ENCODE results near the gene ADH1B. TPM values are rescaled to one million over a fixed set of nuclear protein-coding genes. Genes with fewer than 3 reads are reported as not detected.
"Not testable (repeated sequence)": the region's sequence is repeated elsewhere in the genome, so short reads cannot be mapped to it uniquely, and the experiment has no call there.

Gene ADH1B
- total RNA-seq, 1 experiment from 2014 or later: not detected

DNA sequence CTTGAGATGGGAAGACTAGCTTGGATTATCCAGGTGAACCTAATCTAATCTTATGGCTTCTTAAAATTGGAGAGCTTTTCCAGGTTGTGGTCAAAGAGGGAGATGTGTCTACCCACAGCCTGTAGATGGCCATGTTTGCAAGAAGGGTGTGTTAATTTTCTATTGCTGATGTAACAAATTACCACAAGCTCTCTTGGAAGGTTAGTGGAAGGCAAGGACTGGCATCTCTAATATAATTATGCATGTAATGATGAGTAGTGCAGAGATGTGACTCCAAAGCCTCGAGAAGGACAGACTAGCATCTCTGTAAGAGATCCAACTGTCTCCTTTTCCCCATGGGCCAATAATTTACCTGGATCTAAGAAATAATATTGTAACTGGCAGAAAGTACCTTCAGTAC lies 3.2 kb upstream of the ADH1B start:
- no peak for DNase-seq (ENCODE audit: low read depth)

DNA sequence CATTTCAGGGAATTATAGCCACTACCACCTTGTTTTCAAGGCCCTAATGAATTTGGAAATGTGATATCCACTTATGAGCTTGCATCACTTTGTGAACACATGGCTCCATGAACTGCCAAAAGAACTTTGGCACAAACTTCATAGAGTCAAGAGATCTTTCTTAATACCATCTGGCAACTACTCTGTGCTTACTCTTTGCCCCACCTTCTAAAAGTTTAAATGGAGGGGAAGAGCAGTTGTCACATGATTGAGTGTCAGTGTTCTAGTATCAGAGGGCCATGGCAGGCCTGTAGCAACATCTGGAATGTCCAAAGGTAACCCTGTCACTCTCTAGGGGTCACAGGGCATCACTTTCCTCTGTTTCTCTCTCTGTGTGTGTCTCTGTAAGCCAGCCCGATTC lies 2.6 kb upstream of the ADH1B start:
- no peak for DNase-seq (ENCODE audit: low read depth)

- DNase-seq (ENCODE audit: low read depth): not testable (repeated sequence)
Measured at GRCh38 chr4:99317811-99318210, 3.4 kb downstream of the ADH1B start.

- no peak for DNase-seq (ENCODE audit: low read depth)
Measured at GRCh38 chr4:99317354-99317753, 3.8 kb downstream of the ADH1B start.

DNA sequence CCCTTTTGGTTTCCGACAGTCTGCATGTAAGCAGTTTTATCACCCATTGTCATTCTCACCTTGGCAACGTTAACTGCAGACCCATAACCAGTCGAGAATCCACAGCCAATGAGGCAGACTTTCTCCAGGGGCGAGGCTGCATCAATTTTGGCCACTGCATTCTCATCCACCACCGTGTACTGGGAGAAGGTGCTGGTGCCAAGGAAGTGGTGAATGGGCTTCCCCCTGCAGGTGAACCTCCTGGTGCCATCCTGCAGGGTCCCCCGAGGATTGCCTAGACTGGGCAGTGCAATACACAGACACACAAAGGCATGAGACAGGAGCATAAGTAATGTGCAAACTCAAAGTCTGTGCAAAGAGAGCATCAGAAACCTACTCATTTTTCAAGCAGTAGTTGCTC lies 5.4 kb downstream of the ADH1B start:
- DNase-seq (ENCODE audit: low read depth): no peak

GRCh38 chr4:99314211-99314610 lies 7.0 kb downstream of the ADH1B start:
- no peak for DNase-seq (ENCODE audit: low read depth)

DNA sequence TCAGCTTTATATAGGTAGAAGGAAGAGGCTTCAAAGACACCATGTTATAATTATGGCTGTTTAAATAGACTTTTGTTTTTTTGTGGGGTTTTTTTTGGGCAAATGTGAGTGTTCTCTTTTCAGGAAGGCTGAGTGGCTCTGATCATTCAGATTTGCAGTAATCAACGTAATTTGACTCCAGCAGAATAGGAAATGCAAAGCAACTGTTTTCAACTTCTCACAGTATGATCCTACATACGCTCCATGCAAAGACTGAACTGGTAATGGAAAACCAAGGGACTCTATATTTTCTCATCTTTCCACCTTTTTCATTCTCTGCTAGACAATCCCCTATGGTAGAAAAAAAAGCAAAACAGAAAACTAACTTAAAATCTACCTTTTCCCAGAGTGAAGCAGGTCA lies 10.8 kb downstream of the ADH1B start:
- no peak for DNase-seq (ENCODE audit: low read depth)

- DNase-seq (ENCODE audit: low read depth): no peak
Measured at GRCh38 chr4:99305638-99306400, 15.4 kb downstream of the ADH1B start.

DNA sequence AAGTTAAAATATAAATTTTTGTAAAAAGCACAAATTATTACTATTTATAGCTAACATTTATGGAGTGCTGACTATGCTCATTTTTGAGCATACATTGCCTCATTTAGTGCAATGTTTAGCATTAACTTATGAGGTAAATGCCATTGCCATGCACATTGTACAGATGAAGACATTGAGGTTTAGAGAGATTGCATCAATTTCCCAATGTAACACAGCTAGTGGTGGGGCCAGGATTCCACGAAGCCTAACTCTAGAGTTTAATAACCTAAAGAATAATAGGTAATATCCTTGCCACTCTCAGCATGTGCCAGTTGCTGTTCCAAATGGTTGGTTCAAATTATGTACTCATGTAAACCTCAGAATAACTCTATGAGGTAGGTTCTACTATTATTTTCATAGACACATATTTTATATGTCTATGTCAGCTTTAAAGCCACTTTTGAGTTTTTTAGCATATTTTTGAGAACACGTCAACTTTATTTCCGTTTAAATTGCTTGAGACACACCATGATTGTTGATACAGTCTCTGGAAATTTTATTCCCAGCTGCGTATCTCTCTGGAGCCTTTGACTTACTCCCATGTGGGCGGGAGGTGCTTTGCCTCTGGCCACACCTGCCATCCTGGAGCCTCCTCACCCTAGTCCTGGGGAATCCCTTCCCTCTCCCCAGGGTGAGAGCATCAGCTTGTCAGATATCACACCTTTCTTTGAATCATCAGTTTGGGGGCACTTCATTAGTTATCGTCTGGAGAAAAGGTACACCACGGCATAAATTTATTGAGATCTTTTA lies 19.6 kb downstream of the ADH1B start:
- no peak for DNase-seq (ENCODE audit: low read depth)

DNA sequence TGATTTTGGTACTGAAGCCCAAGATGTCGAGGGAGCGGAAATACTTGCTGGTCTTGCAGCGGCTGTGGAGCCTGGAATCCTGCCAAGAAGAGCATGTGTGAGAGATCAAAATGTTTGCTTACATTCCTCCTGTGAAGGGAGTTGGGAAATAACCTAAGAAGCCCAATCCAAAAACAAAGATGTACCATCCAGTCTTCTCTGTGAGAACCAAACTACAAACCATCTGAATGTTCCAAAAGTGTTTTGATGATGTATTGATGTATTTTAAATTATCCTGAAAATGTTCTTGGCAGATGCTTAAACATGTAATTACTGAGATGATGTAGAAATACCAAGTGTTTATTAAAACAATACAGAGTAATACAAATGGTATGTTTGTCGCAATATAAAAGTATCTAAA lies 20.3 kb downstream of the ADH1B start:
- DNase-seq (ENCODE audit: low read depth): peak; percentile 74

DNA sequence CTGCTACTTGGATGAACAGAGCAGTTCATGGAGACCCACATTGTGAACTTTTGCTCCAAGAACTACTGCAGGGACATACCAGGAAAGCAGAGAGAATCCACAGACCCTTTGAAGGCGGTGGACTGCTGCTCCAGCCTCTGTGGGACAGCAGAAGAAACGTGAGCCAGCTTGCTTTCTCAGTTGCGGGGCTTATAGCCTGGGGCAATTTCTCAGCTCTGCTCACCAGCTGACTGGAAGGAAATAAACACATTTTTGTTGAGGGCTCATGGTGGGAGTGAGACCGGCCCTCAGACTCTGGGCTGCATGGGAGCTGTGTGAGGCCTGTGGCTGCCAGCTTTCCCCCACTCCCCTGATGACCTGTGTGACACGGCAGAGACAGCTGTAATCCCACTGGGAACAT lies 27.8 kb downstream of the ADH1B start:
- DNase-seq (ENCODE audit: low read depth): no peak

GRCh38 chr4:99290848-99291786 lies 30.1 kb downstream of the ADH1B start, which contains the start of gene ADH1A:
TSS of gene ADH1A (minus strand) at chr4:99290985. CDS start at chr4:99290914, 71 bp downstream.
- no peak for DNase-seq (ENCODE audit: low read depth)

- DNase-seq (ENCODE audit: low read depth): no peak
Measured at GRCh38 chr4:99285387-99285786, 35.8 kb downstream of the ADH1B start.

GRCh38 chr4:99282731-99283130 lies 38.5 kb downstream of the ADH1B start:
- no peak for DNase-seq (ENCODE audit: low read depth)

DNA sequence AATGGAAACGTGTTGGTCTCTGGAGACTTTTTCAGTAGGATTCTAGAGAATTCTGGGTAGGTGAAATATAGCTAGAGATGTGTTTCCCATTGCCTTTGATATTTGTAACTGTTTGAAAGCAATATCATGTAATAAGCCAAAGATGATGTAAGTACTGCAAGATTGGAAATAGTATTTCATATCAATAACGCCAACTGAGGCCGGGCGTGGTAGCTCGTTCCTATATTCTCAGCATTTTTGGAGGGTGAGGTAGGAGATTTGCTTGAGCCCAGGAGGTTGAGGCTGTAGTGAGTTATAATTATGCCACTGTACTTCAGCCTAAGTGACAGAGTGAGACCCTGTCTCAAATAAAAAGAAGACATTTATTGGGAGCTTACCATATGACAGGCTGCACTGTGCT lies 39.9 kb downstream of the ADH1B start:
- no peak for DNase-seq (ENCODE audit: low read depth)

DNA sequence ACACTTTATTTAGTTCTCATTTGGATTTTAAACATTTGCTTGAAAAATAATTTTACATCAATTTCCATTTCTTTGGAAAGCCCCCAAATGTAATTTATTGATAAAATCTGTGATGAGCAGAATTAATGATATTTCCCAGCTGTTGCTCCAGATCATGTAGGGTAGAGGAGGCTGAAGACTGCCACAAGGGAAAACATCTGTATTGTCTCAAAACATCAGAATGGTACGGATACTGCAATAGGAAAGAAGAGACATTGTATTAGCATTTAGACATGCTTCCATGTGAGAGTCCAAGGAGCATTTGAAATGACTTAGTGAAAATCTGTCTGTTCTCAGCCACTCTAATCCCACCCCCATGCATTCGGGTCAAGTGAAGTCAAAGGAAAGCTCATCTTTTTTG lies 44.8 kb downstream of the ADH1B start:
- DNase-seq (ENCODE audit: low read depth): no peak

DNA sequence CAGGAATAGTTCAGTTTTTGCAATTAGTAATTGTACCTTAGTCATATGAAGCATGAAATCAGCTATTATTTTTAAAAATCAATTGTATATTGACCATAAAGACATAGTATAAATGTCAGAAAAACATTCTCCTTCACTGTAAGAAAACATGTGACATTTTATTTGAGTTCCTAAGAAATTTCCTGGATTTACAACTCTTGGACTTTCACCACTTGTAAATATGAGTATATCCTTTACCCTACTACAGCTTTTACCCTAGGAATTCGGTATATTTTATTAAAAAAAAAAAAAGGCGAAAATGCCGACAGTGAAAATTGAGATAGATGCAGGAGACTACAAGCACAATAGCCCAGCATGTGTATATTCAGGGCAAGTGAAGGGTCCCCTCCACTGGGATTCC lies 45.3 kb downstream of the ADH1B start:
- DNase-seq (ENCODE audit: low read depth): no peak

GRCh38 chr4:99275050-99275449 lies 46.2 kb downstream of the ADH1B start:
- DNase-seq (ENCODE audit: low read depth): no peak

DNA sequence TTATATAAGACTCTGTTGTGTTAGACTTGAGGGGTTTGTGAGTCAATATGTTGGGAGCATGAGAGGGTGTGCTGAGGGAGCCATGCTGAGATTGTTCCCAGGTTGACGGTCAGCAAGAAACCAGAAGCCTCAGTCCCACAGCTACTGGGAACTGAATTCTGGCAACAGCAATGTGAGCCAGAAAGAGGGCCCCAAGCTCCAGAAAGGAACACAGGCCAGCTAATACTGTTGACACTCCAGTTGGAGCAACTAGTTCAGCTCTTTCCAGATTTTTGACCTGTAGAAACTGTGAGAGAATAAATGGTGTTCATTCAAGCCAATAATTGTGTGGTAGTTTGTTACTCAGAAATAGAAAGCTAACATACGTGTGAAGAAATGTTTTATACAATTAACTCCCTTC lies 47.5 kb downstream of the ADH1B start:
- no peak for DNase-seq (ENCODE audit: low read depth)

DNA sequence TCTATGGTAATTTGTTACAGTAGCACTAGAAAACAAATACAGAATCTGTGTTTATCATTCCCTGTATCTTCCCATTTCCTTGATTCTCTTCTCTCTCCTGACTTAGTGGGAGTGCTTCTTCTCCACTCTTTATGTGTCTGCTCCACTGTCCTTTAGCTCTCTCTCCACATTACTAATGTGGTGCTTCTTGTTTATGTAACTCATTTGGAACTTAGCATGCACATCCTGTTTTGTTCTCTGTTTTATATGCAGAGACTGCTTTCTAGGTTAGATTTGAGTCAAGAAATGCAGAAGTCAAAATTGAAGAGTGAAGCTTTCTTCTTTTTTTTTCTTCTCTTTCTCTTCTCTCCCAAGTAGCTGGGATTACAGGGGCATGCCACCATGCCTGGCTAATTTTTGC lies 56.3 kb downstream of the ADH1B start:
- no peak for DNase-seq (ENCODE audit: low read depth)
